T-helper 1 cell treated with Interleukin-12 subunit alpha and Interleukin-12 subunit beta and Interleukin-4 antibody, amounts not matched to agents 30 ng/mL and 1 ng/mL, for 36 hours (primary cell): ENCODE data around the gene MRGPRX2. TPM values are rescaled to one million over a fixed set of nuclear protein-coding genes. Genes with fewer than 3 reads are reported as not detected.

ENCODE experiments used
- intact Hi-C: fragments of 100-400 bp; cut with micrococcal nuclease; formaldehyde crosslinking; loops from one replicate; pipeline ENCODE4 v1.15.1; 2024
- total RNA-seq: library from RNA; stranded (reverse); gene quantifications from 2 replicates; pipeline ENCODE4 v1.2.3, GENCODE V29; 2022

MRGPRX2 gene
- total RNA-seq, 1 donor from 2014 or later = 0.17 TPM

DNA sequence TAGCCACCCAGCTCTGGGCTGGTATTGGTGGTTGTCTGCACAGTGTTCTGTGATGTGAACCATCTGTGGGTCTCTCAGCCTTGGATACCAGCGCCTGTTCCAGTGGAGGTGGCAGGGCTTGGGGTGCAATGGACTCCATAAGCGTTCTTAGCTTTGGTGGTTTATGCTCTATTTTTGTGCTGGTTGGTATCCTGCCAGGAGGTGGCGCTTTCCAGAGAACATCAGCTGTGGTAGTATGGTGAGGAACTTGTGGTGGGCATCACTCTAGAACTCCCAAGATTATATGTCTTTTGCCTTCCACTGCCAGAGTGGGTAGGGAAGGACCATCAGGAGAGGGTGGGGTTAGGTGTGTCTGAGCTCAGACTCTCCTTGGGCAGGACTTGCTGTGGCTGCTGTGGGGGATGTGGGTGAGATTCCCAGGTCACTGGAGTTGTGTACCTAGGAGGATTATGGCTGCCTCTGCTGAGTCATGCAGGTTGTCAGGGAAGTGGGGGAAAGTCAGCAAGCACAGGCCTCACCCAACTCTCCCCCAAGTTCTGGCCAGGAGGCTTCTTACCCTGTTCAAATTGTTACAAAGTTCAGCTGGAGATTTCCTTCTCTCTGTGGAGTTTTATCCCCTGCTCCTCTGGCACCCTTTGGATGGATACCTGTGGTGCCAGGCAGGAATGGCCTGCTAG lies 47.2 kb downstream of the MRGPRX2 start:
- intact Hi-C loops = no loop called here

DNA sequence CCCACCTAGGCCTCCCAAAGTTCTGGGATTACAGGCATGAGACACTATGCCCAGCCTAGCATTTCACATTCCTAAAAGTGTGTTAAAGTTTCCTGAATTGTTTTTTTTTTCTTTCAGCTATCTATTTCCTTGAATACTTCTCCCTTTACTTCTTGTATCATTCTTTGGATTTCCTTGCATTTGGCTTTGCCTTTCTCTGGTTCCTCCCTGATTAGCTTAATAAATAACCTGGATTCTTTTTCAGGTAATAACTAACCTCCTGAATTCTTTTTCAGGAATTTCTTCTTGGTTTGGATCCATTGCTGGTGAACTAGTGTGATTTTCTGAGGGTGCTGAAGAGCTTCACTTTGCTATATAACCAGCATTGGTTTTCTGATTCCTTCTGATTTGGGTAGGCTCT lies 47.9 kb downstream of the MRGPRX2 start:
- intact Hi-C loops = no loop called here

Other genes with a start within 250 kb of the MRGPRX2 start
- not detected in 2 replicates for gene MRGPRX1, start 121.3 kb downstream of the MRGPRX2 start, total RNA-seq
- 23.6 and 27.4 TPM in 2 replicates for gene ZDHHC13, start 56.5 kb upstream of the MRGPRX2 start, total RNA-seq
- not detected in 2 replicates for gene CSRP3, start 141.3 kb upstream of the MRGPRX2 start, total RNA-seq
- 22.8 and 24.9 TPM in 2 replicates for gene E2F8, start 180.2 kb upstream of the MRGPRX2 start, total RNA-seq